NCI-H2196 treated with DMSO at 0.1 percent for 48 hours (cell line): ENCODE measurements around the gene NDUFAF2.
A peak's percentile ranks its signal among the peaks of the same experiment; 100 is the strongest.
"Not testable (repeated sequence)": the region's sequence is repeated elsewhere in the genome, so short reads cannot be mapped to it uniquely, and the experiment has no call there.

Source experiments
- DNase-seq: peaks from one replicate; lab custom pipeline; 2025; ENCODE audit not compliant: unreplicated experiment; lab: John Stamatoyannopoulos, UW

The NDUFAF2 gene

DNA sequence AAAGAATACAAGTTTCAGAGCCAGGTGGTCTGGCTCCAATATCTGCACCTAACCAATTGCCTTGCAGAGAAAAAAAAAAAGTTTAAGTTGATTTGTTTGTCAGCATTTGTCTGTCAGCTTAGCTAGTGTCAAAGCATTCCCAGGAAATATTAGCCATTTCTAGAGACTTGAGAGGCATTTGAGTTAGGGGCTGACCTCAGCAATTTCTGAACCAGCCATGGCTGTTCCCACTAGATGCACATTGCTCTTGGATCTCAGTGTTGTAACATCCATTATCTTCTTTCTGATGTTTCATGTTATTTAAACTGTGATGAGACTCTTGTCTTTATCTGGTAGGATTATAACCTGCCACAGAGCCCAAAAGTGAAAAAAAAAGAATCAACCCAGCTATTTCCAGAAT, 102.3 kb downstream of the NDUFAF2 start:
- no peak for DNase-seq

DNA sequence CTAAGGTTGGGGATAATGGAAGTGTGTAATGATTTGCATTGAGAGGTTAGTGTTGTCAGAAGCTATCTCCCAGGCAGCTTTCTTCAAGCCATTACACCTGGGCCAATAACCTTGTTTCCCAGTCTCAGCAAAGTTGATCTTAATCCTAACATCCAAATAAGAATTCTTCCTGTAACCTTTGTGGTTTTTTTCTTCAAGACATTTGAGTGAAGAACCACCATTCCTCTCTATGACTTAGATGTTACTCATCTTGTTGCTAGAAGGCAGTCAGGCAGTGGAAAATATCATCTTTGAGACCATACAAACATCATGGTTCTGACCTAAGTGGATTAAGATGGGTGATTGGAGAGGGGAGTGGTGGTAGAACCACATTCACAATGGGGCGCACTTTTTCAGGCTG, 103.5 kb downstream of the NDUFAF2 start:
- DNase-seq: no peak

DNA sequence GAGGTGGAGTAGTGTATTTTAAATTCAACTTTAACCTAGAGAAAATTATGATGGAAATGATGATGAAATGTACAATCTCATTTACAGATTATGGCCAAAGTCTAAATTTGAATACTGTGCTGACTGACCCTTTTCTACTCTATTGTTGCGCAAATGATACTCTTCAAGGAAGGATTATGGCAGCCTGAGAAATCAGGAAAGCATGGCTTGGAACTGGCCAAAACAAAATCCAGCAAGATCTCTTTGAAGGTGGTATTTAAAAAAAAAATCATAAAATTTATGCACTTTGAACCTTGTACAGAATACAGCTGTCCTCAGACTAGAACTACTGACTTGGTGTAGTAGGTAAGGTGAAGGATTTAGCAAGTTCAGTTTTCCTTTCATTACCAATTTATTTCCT, 105.3 kb downstream of the NDUFAF2 start:
- no peak for DNase-seq

DNA sequence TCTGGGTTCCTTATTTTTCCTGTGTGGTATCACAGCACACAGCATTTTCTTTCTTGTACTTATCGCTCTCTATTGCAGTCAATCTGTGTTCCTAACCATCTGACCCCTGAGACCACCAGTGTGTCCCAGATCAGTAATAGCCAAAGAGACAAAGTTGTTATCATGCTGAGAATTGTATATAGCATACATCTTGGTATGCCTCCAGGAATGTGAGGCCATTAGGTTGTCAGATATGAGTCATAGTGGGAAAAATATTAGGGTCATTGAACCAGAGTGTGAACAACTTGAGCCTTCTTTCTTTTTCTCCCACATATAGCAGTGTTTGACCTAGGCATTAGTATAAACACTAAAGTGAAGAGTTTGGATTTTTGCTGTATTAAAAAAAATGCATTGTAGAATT, 106.3 kb downstream of the NDUFAF2 start:
- DNase-seq: no peak

DNA sequence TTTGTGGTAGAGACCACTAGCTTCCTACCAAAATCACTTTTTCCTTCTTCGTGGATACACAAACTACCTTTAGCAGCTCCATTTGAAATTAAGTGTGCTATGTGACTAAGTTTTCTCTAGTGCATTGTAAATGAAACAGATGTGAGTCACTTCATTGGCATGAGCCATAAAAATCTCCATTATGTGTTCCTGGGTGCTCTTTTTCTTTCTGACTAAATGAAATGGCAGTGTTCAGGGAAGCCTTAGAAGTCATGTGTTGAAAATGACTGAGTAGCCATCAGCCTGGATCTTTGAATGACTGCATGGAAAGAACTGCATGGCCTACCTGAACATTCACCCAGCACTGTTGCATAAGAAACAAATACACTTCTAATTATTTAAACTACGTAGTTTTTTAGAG, 107.9 kb downstream of the NDUFAF2 start:
- DNase-seq: no peak

DNA sequence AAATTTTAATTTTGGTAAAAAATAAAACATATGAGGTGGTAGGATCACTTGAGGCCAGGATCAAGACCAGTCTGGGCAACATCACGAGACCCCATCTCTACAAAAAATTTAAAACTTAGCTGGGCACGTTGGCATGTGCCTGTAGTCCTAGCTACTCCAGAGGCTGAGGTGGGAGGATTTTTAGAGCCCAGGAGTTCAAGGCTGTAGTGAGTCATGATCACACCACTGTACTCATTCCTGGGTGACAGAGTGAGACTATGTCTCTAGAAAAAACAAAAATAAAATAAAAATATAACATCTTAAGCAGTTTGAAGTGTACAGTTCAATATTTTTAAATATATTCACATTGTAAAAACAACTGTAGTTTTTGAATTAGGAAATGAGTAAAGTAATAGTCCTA, 108.9 kb downstream of the NDUFAF2 start:
- no peak for DNase-seq

DNA sequence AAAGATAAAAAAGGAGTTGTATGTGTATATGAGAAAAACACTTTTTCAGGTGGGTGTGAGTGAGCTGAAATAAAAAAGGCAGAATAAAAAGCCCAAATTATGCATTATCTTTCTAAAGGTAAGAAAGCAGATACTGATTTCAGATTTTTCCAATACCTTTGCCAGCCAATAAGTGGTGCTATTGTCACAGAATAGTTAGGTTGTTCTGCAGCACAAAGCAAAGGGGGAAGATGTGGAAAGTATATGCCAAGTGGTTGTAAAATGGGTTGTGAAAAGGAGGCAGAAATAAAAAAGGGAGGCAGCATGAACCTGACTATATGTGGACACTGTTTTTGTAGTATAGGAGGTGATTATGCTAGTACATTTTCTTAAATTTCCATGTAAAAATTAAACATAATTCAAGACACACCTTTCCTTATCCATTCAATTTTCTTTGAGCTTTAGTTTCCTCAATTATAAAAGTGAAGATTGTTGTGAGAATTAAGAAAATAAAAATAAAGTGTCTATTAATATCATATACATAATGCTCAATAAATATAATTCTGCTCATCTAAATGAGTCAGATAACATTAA, 110.5 kb downstream of the NDUFAF2 start:
- peak; percentile 3 for DNase-seq

DNA sequence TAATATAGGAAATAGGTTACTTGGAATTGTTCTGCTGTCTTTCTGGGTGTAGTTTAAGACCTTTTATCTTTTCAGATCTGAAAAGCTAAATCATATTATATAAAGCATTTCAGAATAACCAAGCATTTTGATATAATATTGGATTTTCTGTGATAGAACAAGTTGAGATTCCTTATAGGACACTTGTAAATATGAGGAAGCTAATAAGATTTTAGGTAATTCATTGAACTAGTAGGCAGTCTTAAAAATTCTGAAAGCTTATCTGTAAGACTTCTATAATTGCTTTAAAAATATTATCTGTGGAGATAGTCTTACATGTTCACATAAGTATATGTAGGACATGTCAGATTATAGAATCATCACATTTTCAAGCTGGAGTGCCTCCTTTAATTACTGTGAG, 114.5 kb downstream of the NDUFAF2 start:
- no peak for DNase-seq

DNA sequence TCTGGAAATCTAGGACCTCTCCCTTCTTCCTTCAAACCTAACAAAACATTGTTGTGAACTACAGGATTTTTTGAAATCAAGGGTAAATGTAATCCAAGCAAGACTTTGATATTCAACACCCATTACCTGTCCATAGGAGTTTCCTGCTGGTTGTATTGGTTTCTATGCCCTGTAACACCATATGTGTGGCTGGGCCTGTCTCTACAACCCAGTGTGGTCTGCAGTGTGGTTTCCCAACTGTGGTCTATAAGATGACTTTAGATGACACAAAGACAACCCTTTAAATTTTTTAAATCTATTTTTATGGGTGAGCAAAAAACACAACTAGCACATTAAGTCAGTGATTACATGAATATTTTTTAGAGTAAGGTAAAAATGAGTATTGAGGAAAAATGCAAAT, 124.1 kb downstream of the NDUFAF2 start:
- DNase-seq: no peak

DNA sequence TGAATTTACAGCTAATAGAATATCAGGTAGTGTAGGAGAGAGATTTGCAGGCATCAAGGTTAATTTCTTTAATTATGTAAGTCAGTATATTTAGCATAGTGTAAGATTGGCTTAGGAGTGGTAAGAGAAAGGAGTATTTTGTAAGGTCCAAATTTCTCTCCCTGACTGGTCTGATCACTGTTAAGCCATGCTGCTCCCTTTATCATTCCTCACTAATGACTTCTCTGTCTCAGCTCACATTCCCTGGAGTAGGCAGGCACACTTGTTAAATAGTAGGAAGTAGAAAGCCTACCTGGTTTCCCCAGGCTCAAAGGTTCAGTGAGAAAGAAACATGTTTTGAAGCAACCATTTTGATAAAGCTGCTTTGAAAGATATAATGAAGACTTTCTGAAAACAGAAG, 126.5 kb downstream of the NDUFAF2 start:
- no peak for DNase-seq

DNA sequence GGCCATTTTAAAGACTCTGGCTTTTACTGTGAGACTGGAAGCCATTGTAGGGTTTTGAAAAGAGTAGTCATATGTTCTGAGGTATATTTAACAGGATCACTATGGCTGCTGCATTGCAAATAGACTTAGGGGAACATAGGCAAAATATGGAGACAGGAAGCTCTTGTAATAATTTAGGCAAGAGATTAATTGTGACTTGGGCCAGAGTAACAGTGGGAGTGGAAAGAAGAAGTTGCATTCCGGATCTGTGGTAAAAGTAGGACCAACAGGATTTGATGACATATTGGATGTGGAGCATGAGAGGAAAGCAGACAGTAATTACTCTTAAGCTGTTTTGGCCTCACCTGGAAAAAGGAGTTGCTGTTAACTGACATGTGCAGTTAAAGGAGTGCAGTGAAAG, 131.6 kb downstream of the NDUFAF2 start:
- DNase-seq: no peak

DNA sequence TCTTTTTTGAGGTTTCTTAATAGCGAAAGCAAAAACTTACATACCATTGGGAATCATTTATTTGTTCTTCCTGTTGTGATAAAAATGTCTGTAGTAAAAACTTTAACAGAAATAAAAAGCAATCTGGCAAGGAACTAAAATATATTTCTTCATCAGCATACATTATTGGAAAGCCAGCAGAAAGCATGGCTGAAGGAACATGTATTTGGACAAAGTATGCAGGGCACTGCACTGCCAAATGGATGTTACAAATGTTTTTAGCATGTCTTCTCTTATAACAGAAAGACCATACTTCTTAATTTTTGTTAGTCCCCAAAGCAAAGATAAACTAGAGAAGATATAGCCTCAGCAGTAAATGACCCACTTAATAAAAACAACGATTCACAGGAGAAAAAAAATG, 136.7 kb downstream of the NDUFAF2 start:
- DNase-seq: no peak

DNA sequence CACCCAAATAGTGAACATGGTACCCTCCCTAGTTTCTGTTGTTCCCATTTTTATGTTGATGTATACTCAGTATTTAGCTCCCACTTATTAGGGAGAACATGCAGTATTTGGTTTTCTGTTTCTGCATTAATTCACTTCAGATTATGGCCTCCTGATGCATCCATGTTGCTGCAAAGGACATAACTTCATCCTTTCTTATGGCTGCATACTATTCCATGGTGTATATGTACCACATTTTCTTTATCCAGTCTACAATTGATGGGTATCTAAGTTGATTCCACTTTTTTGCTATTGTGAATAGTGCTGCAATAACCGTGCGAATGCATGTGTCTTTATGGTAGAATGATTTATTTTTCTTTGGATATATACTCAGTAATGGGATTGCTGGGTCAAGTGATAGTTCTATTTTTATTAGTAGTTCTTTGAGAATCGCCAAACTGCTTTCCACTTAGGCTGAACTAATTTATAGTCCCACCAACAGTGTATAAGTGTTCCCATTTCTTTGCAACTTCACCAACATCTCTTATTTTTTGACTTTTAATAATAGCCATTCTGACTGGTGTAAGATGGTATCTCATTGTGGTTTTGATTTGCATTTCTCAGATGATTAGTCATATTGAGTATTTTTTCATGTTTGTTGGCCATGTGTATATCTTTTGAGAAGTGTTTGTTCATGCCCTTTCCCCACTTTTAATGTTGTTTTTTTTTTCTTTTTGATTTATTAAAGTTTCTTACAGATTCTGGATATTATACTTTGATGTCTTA, 137.7 kb downstream of the NDUFAF2 start:
- DNase-seq: no peak

DNA sequence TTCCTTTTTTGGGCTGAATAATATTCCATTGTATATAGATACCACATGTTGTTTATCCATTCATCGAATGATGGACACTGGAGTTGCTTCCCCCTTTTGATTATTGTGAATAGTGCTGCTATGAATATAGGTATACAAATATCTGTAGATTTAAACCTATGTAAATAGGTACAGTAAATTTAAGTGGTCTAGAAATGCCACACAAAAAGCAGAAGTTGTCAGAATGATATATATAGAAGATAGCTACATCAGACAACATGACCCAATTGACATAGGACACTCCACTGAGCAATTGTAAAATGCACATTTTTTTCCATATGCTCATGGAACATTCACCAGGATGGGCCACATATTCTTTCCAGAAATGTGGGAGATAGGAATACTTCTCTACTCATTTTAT, 139.7 kb downstream of the NDUFAF2 start:
- no peak for DNase-seq

DNA sequence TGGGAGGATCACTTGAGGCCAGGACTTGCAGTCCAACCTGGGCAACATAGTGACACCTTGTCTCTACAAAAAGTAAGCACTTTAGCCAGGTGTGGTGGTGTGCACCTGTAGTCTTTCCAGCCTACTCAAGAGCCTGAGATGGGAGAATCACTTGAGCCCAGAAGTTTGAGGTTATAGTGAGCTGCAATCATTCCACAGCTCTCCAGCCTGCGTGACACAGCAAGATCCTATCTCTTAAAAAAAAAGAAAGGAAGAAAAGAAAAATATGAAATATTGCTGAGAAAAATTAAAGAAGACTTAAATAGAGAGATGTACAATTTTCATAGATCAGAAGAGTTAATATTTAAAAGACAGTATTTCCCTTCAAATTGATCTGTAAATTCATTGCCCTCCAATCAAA, 140.9 kb downstream of the NDUFAF2 start:
- no peak for DNase-seq

DNA sequence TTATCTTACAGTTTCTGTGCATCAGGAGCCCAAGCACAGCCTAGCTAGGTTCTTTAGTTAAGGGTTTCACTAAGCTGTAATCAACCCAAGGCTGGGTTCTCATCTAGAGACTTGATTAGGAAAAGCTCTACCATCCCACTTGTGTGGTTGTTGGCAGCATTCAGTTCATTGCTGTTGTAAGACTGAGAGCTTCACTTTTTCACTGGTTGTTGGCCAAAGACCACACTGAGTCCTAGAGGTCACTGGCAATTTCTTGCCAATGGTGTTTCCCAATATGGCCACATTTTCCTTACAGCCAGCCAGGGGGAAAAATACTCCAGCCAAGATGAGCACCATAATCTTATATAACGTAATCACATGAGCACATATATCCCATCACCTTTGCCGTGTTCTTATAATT, 142.9 kb downstream of the NDUFAF2 start:
- DNase-seq: no peak

DNA sequence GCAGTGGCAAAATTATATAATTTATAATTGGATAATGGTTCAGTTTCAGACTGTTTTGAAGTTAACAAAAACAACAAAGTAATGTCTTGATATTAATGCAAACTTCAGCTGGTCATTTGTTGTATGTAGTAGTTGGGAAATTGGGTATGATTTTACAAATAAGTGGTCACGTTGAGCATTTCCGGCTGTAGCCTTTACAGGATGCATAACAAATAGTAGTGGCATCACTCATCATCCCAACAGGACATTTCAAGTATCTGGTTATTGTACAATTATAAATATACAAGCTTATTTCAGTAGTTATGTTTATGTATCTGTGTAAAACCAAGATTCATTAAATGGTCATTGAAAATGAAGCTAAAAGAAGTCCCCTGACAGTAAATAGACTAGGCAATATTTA, 144.3 kb downstream of the NDUFAF2 start:
- DNase-seq: no peak

DNA sequence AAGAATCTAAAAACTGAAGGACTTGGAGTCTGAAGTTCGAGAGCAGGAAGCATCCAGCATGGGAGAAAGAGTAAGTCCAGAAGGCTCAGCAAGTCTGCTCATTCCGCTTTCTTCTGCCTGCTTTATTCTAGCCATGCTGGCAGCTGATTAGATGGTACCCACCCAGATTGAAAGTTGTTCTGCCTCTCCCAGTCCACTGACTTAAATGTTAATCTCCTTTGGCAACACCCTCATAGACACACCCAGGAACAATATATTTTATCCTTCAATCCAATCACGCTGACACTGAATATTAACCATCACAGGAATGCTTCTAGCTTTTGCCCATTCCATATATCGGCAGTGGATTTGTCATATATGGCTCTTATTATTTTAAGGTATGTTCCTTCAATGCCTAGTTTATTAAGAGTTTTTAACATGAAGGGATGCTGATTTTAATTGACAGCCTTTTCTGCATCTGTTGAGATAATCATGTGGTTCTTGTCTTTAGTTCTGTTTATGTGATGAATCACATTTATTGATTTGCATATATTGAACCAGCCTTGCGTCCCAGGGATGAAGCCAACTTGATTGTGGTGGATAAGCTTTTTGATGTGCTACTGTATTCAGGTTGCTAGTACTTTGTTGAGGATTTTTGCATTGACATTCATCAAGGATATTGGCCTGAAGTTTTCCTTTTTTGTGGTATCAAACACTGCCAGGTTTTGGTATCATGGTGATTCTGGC, 148.2 kb downstream of the NDUFAF2 start:
- not testable (repeated sequence) for DNase-seq

DNA sequence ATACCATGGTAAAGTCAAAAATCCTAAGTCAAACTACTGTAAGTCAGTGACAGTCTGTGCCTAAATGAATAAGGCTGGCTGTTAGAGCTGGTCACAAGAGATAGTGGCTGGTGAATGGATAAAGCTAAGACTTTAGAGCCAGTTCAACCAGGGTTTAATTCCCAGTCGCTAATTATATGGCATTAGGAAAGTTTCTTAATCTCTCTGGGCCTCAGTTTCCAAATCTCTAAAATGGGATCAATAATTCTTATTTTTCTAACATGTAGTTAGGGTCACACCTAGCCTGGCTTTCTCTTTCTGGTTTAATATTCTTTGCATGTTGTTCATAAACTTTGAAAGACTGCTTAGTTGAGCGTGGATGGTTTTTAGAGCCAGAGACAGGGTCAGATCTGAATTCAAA, 152.5 kb downstream of the NDUFAF2 start:
- DNase-seq: no peak

DNA sequence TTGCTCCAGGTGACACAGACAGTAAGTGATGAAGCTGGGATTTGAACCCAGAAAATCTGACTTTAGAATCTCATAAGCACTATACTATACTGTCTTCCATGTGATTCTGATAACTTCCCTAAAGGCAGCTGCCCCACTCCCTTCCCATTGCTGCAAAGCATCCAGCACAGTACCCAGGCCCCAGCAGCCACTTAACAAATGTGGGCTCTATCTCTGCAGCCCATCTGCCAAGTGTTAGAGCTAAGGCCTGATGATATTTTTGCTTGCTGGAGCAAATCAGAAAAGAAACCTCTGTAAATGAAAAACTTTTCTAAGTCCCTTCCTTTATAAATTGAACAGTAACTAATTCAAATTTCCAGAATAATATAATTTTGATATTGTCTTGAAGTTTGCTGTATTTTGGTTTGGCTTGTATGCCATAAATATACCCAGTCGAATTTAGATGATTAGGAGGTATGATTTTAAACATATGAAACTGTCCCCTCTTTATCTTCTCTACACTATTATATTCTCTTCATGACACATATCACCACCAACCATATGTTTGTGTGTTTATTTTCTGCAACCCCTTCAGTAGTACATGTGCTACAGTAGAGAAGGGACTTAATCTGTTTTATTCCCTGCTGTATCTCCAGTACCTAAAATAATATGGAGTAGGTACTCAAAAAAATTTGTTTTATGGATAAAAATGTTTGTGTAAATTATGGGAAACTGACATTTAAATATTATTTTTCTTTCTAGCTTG, 153.4 kb downstream of the NDUFAF2 start:
- DNase-seq: no peak

DNA sequence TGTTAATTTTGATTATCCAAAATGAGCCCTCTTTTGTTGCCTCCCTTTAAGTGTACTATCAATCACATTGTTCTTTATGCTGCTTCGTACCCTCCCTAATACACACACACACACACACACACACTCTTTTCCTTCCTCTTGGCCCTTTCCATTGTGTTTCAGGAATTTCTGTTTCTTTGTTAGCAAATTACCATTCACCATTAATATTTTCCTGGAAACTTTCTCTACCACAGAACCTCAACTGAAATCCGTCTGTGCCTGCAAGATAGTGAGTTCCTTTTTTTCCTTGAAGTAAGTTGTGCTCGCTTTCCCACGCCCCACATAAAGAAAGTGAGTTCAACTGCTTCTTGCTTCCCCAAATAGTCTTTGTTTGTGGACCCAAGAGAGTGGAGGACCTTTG, 155.4 kb downstream of the NDUFAF2 start:
- no peak for DNase-seq

DNA sequence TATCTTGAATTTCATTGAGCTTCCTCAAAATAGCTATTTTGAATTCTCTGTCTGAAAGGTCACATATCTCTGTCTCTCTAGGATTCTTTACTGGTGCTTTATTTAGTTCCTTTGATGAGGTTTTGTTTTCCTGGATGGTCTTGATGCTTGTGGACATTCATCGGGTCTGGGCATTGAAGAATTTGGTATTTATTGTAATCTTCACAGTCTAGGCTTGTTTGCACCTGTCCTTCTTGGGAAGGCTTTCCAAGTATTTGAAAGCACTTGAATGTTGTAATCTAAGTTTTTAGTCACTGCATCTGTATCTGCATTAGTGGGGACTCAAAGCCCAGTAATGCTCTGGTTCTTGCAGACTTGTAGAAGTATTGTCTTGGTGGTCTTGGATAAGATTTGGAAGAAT, 169.4 kb downstream of the NDUFAF2 start:
- no peak for DNase-seq
